Femur (tissue), 1 donor: Measurements from ENCODE around the gene TMEM72.

Experiments
- DNase-seq: peaks from one replicate; pipeline ENCODE4 v3.0.0-alpha.2; 2017

TMEM72 gene

GRCh38 chr10:44969854-44970253, 58.7 kb downstream of the TMEM72 start:
- DNase-seq, result no peak

GRCh38 chr10:44970812-44971395, 59.8 kb downstream of the TMEM72 start:
- DNase-seq, result no peak

DNA sequence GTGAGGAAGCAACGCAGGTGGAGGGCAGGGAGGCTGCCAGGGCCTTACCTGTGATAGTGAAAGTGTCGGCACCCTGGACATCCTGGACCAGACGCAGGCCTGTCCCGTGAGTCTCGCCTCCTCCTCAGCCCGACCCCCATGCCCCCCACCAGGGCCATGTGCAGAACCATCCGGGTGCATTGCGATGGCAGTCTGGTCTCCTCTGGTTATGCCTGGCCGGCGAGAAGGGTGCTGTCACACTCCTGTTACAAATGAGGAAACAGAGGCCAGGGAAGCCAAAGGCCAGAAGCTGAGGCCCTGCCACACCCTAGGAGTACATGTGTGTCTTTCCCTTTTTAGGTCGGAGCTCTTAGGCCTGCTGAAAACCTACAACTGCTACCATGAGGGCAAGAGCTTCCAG, 60.3 kb downstream of the TMEM72 start:
- DNase-seq, result no peak

- no peak for DNase-seq
Measured at GRCh38 chr10:44971935-44972757, 61.0 kb downstream of the TMEM72 start.

GRCh38 chr10:44972874-44973306, 61.8 kb downstream of the TMEM72 start:
- no peak for DNase-seq

GRCh38 chr10:44973323-44974081, 62.4 kb downstream of the TMEM72 start:
- no peak for DNase-seq

DNA sequence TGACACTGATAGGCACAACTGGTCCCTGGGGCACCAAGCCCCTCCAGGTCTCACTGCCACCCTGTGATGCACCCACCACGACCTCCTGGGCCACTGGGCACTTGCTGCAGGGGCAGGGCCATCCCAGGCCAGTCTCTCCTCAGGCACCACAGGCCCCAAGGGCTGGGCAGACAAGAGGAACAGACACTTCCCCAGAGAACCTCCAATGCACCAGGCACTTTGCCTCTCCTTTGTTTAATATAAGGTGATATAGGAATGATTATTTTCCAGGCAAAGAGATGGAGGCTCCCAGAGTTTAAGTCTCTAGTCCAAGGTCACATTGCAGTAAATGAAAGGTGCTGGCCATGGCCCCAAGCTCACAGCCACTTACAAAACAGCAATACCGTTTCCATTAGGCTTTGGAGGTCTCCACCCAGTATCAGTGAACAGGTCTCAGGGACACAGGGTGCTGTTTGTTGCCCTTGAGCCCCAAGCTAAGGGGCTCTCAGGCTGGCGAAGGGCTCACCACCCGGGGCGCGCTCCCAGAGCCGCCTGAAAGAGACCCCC, 63.0 kb downstream of the TMEM72 start:
- DNase-seq, result no peak

DNA sequence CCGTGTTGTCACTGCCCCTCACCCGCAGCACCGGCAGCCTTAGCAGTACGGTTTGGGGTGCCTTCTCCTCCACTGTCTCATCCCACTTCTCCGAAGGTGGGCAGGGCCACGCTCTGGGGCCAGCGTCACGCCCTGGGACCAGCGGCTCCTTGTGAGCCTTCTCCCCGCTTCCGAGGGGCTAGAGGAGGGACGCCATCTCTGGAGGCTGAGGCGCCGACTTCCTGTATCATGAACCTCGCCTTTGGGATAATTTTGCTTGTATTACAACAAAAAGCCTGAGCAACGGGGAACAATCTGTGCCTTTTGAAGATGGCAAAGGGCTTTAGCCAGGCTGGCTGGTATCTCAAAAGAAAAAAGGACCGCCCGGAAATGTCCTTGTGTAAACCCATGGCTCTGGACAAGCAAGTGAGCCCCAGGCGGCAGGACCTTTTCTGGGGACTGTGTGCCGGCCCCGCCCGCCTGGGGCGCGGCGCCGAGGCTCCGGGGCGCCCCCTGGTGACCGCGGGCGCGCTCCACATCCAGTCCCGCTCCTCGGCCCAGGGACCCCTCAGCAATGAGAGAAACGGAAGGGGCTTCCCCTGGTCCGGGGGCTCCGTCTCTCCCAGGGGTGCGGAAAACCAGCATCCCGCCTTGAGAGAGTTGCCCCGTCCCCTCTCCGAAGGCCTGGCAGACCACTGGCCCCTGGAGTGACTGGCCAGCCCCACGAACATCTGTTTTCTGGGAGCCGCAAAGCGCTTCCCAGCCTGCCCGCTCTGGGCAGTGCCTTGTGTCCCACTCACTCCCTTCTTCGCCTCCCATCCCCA, 63.7 kb downstream of the TMEM72 start:
- peak; percentile 80 for DNase-seq

GRCh38 chr10:44975431-44976331, 64.5 kb downstream of the TMEM72 start:
- DNase-seq, result peak; percentile 66

DNA sequence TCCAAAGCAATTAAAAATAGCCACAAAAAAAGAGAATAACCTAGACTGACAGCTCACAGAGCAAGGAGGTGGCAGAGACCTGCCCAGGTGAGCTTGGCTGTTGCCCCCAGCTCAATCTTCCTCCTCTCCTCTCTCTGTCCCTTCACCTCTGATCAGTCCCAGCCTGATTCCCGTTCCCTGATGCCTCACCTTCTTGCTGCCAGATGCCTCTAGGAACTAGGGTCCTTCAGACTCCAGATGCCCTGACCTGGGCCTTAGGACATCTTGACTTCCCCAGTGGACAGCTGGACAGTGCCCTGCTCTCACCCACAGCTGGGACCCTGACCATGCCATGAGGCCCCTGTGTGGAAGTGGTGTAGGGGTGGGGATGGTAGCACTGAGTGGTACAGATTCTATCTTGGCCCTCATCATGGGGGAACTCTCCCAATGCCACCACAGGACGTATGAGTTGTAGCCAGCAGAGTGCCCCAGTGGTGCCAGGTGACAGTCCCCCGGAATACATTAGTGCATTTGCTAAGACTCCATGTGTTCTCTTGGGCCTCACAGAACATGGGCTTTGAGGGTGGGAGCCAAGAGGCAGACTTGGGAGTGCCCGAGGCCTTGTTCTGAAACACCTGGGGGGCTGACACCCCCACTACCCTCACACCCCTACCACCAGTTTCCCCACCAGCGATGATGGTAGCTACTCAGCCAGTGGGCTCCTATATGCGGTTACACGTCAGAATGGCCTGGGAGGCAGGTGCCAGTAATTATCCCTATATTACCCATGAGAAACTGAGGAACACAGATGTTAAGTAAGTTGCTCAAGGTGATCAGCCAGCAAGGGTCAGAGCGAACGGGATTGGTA, 65.4 kb downstream of the TMEM72 start:
- no peak for DNase-seq

DNA sequence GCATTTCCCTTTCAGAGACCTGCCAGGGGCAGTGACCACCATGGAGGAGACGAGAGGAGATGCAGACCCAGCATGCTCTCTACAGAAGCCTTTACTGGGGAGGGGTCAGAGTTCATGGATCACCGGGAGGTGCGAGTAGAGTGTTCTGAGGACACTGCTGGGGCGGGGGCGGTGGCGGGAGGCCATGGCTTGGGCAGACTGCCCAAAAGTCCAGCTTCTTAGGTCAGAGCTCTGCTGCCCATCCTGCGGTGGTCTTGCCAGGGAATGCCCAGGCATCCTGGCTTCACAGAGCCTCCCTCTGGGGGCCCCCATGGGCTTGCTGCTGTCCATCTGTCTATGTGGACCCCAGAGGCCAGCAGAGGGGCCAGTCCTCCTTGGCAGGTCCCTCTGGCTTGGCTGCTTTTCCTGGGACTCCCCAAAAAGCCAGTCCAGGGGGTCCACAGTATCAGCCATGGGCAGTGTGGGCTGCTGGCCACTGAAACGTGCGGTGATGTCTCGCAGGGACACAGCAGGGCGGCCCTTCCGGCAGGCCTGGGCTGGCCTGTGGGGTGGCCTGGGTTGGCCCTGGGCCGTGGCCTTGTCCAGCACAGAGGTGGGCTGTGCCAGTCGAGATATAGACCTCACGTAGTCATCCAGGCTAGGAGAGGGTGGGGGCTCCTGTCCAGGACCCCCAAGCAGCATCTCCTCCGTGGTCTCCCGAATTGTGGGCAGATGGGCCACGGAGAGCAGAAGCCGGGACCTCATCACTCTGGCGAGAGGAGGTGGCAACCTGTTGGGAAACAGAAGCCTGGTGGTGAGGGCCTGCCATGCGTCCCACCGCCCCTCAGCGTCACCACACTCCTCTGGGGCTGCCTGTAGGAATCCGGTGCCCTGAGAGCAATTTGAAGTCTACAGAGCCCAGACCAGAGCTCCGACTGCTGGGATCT, 66.4 kb downstream of the TMEM72 start:
- DNase-seq, result no peak

DNA sequence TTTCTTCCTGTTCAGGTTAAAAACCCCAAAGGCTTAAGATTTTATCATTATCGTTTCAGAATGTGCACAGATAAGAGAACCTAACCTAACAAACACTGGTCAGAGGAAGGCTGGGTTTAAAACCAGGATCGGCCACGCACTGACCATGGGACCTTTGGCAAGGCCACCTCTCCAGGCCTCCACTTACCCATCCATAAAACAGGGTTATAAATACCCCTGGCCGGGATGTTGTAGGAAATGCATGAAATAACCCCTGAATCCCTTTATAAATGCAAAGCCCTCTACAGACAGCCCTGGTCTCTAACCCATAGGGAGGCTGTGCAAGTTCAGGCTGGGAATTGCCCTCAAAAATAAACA, 67.1 kb downstream of the TMEM72 start:
- no peak for DNase-seq

GRCh38 chr10:44978570-44979280, 67.6 kb downstream of the TMEM72 start, which contains the start of gene DEPP1:
Gene DEPP1 (minus strand): TSS chr10:44978809. CDS start chr10:44978030, 779 bp downstream.
- DNase-seq, result peak; percentile 92

DNA sequence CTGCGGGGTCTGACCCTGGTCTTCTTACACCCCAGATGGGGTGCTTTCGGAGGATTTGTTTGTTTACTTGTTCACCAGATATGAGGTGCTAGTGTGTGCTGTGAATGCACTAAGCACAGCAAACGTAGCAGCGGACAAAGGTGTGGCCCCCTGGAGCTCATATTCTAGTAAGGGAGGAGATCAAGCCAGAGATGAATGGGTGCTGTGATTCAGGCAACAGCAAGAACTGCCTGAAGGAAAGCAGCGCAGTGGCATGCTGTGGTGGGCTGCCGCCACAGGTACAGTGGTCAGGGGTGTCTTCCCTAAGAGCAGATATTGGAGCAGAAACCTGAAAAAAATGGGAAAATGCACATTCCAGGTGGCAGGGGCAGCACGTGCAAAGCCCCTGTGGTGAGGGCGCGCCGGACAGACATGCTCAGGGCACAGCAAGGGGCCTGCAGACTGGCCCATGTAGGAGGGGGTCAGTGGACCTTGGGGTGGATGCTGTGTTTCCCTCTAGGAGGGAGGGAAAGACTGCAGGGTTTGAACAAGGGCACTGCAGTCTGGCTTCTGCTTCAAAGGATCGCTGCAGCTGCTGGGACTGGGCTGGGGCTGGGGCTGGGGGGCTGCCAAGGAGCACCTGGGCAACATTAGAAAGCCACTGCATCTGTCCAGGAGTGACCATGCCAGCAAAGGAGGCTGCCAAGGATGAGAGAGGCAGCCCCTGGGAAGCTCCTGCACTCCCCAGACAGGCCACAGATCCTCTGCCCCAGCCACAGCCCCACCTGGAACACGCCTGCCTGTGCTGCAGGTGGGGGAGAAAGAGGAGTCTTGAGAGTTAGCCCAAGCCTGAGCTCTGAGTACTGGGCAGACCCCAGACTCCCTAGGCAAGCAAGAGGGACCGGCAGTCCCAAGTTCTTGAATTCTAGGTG, 68.4 kb downstream of the TMEM72 start:
- DNase-seq, result no peak

DNA sequence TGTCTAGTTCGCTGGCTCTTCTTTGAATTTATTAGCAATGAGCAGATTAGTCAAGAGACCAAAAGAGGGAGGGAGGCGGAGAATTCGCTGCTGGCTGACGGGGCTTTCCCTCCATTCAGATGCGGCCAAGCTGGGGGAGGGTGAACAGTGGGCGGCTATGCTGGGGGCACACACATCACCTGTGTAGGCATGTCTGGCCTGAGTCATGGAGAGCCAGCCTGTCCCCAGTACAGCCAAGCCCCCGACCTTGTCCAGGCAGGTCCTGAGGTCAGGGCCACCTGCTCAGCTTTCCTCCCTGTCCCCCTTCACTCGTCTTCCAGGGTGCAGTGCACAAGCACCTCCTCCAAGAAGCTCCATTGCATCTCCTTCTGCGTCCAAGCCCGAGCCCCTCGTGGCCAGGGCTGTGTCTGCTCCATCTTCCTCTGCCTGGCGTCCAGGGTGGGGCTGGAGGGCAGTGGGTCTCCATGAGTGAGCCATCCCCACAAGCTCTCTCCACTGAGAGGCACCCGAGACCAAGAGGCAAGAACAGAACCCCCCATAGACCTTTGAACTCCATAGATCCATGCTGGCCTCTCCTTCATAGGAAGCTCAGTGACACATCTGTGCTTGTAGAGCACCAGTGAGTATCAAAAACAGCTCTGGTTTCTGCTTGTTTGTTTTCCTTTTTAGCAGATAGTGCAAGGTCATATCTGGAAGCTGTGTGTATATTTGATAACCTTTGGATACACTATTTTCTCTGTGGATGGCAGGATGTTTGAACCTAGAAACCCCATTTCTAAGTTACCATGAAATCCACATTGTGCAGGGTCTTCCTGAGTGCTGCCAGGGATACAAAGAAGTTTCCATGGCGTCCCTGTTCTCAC, 69.4 kb downstream of the TMEM72 start:
- DNase-seq, result no peak
